GM23338 (cell line): ENCODE results near the gene TBX10. TPM values are rescaled to one million over a fixed set of nuclear protein-coding genes. Genes with fewer than 3 reads are reported as not detected.

Source experiments
- ATAC-seq: fragments of 200-7000 bp; cut with Tn5 transposase; 3 replicates; pipeline ENCODE4 v1.9.1; 2020
- DNase-seq: peaks from one replicate; pipeline ENCODE4 v3.0.0-alpha.2; 2015; ENCODE audit warnings: low spot score
- H2AFZ ChIP-seq: fragments of 200-600 bp; sonication (generic); 2 replicates; pipeline ENCODE4 v1.8.0; 2016; ENCODE audit warnings: antibody characterized with exemption, mild to moderate bottlenecking, moderate library complexity
- H3F3A ChIP-seq: fragments of 200-600 bp; sonication (generic); replicated peaks from 2 replicates; pipeline ENCODE4 v1.8.0; 2017; ENCODE audit warnings: antibody characterized with exemption, mixed run types, low read depth
- H3K27ac ChIP-seq: fragments of 200-600 bp; sonication (generic); 2 replicates; pipeline ENCODE4 v1.6.1; 2016; ENCODE audit warnings: low read depth
- H3K27me3 ChIP-seq: fragments of 200-600 bp; sonication (generic); 2 replicates; pipeline ENCODE4 v1.8.0; 2016; ENCODE audit warnings: mild to moderate bottlenecking, mixed run types, moderate library complexity; ENCODE audit not compliant: insufficient read depth
- H3K36me3 ChIP-seq: fragments of 200-600 bp; sonication (generic); 2 replicates; pipeline ENCODE4 v1.8.0; 2016; ENCODE audit warnings: mild to moderate bottlenecking; ENCODE audit not compliant: insufficient read depth
- H3K4me1 ChIP-seq: fragments of 200-600 bp; sonication (generic); 2 replicates; pipeline ENCODE4 v1.8.0; 2016; ENCODE audit warnings: mild to moderate bottlenecking, moderate library complexity; ENCODE audit not compliant: insufficient read depth
- H3K4me2 ChIP-seq: fragments of 200-600 bp; sonication (generic); 2 replicates; pipeline ENCODE4 v1.7.1; 2017; ENCODE audit warnings: mixed run types
- H3K4me3 ChIP-seq: fragments of 200-600 bp; sonication (generic); 2 replicates; pipeline ENCODE4 v1.6.1; 2016; ENCODE audit warnings: mixed run types
- H3K79me2 ChIP-seq: fragments of 200-600 bp; sonication (generic); replicated peaks from 2 replicates; pipeline ENCODE4 v1.8.0; 2017; ENCODE audit warnings: mild to moderate bottlenecking; ENCODE audit not compliant: insufficient read depth
- H3K9me2 ChIP-seq: fragments of 200-600 bp; sonication (generic); 2 replicates; pipeline ENCODE4 v1.8.0; 2017; ENCODE audit not compliant: insufficient read depth
- H4K20me1 ChIP-seq: fragments of 200-600 bp; sonication (generic); replicated peaks from 2 replicates; pipeline ENCODE4 v1.8.0; 2017; ENCODE audit warnings: mild to moderate bottlenecking; ENCODE audit not compliant: insufficient read depth
- H3K27ac Mint-ChIP-seq: 2 replicates; pipeline ENCODE4 v1.8.0; 2020; ENCODE audit warnings: inconsistent platforms, mild to moderate bottlenecking, moderate library complexity, mixed read lengths
- H3K27me3 Mint-ChIP-seq: 3 replicates; pipeline ENCODE4 v1.8.0; 2022; ENCODE audit warnings: low read depth, mild to moderate bottlenecking, moderate library complexity, mixed read lengths, inconsistent platforms; ENCODE audit not compliant: insufficient read depth, poor library complexity
- H3K36me3 Mint-ChIP-seq: 3 replicates; pipeline ENCODE4 v1.8.0; 2021; ENCODE audit warnings: low read depth, mild to moderate bottlenecking, inconsistent platforms, moderate library complexity, mixed read lengths
- H3K4me1 Mint-ChIP-seq: 3 replicates; pipeline ENCODE4 v1.8.0; 2020; ENCODE audit warnings: mild to moderate bottlenecking, inconsistent platforms, mixed read lengths
- H3K4me3 Mint-ChIP-seq: 3 replicates; pipeline ENCODE4 v1.8.0; 2021; ENCODE audit warnings: moderate library complexity, mild to moderate bottlenecking, inconsistent platforms, mixed read lengths
- H3K9me3 Mint-ChIP-seq: 3 replicates; pipeline ENCODE4 v1.8.0; 2020; ENCODE audit warnings: moderate library complexity, mild to moderate bottlenecking, inconsistent platforms, mixed read lengths
- CREB1 ChIP-seq: fragments of 250-450 bp; sonication (Bioruptor Pico); IDR thresholded peaks from 2 replicates; pipeline ENCODE4 v1.5.0; 2020; ENCODE audit warnings: low read depth, mild to moderate bottlenecking, moderate library complexity
- ETS1 ChIP-seq: IDR thresholded peaks from 2 replicates; pipeline ENCODE4 v1.6.1; 2016; ENCODE audit warnings: antibody characterized with exemption
- EZH2 ChIP-seq: fragments of 200-600 bp; sonication (generic); IDR thresholded peaks from one replicate; pipeline ENCODE4 v1.8.0; 2017; ENCODE audit warnings: antibody characterized with exemption, mild to moderate bottlenecking, low read depth; ENCODE audit not compliant: unreplicated experiment
- EZH2phosphoT487 ChIP-seq: fragments of 200-600 bp; sonication (generic); IDR thresholded peaks from one replicate; pipeline ENCODE4 v1.8.1; 2018; ENCODE audit warnings: antibody characterized with exemption; ENCODE audit not compliant: unreplicated experiment
- JUNB ChIP-seq: IDR thresholded peaks from one replicate; pipeline ENCODE4 v1.6.1; 2016; ENCODE audit warnings: antibody characterized with exemption; ENCODE audit not compliant: unreplicated experiment
- NANOG ChIP-seq: IDR thresholded peaks from 2 replicates; pipeline ENCODE4 v1.6.1; 2016; ENCODE audit warnings: antibody characterized with exemption, borderline replicate concordance
- POLR2AphosphoS5 ChIP-seq: IDR thresholded peaks from 2 replicates; pipeline ENCODE4 v1.6.1; 2016; ENCODE audit warnings: antibody characterized with exemption, low read depth
- STAT1 ChIP-seq: IDR thresholded peaks from one replicate; pipeline ENCODE4 v1.6.1; 2016; ENCODE audit warnings: antibody characterized with exemption; ENCODE audit not compliant: unreplicated experiment
- ZNF114 ChIP-seq: fragments of 250-450 bp; sonication (Bioruptor Pico); IDR thresholded peaks from 2 replicates; pipeline ENCODE4 v1.5.0; 2020; ENCODE audit warnings: mild to moderate bottlenecking, moderate library complexity
- ZNF331 ChIP-seq: fragments of 250-450 bp; sonication (Bioruptor Pico); IDR thresholded peaks from 2 replicates; pipeline ENCODE4 v1.5.0; 2020; ENCODE audit warnings: low read depth, mild to moderate bottlenecking, moderate library complexity
- polyA plus RNA-seq: library from polyadenylated mRNA; unstranded; fragments of >200 nt; fragmentation: Nextera tagmentation; extraction: Ambion mirVana; gene quantifications from 2 replicates; pipeline ENCODE4 v1.2.1, GENCODE V29; 2016
- total RNA-seq: library from RNA; depleted of rRNA; stranded (reverse); fragments of >200 nt; shearing (Covaris generic); gene quantifications from 2 replicates; pipeline ENCODE4 v1.2.3, GENCODE V29; 2014
- TF ChIP-seq, protein P1 (sequence below), 2 experiments: fragments of 200-600 bp in 1 of 2; sonication (generic) in 1 of 2; conservative IDR thresholded peaks; 2 replicates each; pipeline versions ENCODE4 v1.5.1 to v1.6.1; 2016 to 2017; ENCODE audit warnings: antibody characterized with exemption in 2 of 2, low read depth in 2 of 2, mild to moderate bottlenecking in 2 of 2, moderate library complexity in 1 of 2
- TF ChIP-seq, protein P2 (sequence below): fragments of 250-450 bp; sonication (Bioruptor Pico); IDR thresholded peaks from 2 replicates; pipeline ENCODE4 v1.5.0; 2020; ENCODE audit warnings: mild to moderate bottlenecking, moderate library complexity

TBX10 gene
- total and polyA plus RNA-seq, 2 experiments from 2014 or later = 0.10 TPM; not detected in 1

- Mint-ChIP-seq H3K9me3 (peaks cover 16% of the 10 kb centered on the region), H3K36me3 (peaks cover 7% of the 10 kb centered on the region), H3K4me3 (no peak overlapping the region), H3K4me1 (peaks cover 12% of the 10 kb centered on the region), H3K27ac (no peak overlapping the region; the same call in 1 of the 2 replicates), H3K27me3 (peaks cover 17% of the 10 kb centered on the region)
- DNase-seq (no peak), ATAC-seq (peak; percentile 47)
- Histone ChIP-seq H3K4me1 (peaks cover 4% of the 10 kb centered on the region), H3F3A (peaks cover 3% of the 10 kb centered on the region; the same call in 1 of the 2 replicates), H3K4me3 (no peak overlapping the region), H3K36me3 (no peaks in the 10 kb centered on the region), H2AFZ (peak overlapping the region; percentile 38; the same call in 1 of the 2 replicates), H3K27ac (no peak overlapping the region), H4K20me1 (no peaks in the 10 kb centered on the region), H3K9me2 (no peaks in the 10 kb centered on the region), H3K27me3 (no peaks in the 10 kb centered on the region), H3K4me2 (no peak overlapping the region), H3K79me2 (no peaks in the 10 kb centered on the region)
- TF ChIP-seq NANOG (no peak), JUNB (no peak), EZH2phosphoT487 (no peak), CREB1 (CRISPR knock-in tag) (no peak), ZNF114 (CRISPR knock-in tag) (no peak), POLR2AphosphoS5 (no peak), EZH2 (no peak), ETS1 (no peak), ZNF331 (no peak), STAT1 (no peak)
- TF ChIP-seq, protein P1, sequence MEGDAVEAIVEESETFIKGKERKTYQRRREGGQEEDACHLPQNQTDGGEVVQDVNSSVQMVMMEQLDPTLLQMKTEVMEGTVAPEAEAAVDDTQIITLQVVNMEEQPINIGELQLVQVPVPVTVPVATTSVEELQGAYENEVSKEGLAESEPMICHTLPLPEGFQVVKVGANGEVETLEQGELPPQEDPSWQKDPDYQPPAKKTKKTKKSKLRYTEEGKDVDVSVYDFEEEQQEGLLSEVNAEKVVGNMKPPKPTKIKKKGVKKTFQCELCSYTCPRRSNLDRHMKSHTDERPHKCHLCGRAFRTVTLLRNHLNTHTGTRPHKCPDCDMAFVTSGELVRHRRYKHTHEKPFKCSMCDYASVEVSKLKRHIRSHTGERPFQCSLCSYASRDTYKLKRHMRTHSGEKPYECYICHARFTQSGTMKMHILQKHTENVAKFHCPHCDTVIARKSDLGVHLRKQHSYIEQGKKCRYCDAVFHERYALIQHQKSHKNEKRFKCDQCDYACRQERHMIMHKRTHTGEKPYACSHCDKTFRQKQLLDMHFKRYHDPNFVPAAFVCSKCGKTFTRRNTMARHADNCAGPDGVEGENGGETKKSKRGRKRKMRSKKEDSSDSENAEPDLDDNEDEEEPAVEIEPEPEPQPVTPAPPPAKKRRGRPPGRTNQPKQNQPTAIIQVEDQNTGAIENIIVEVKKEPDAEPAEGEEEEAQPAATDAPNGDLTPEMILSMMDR (conservative IDR thresholded peaks at IDR 0.05; ENCODE audit: low read depth in 2 of 2) = no peak
- TF ChIP-seq, protein P2, sequence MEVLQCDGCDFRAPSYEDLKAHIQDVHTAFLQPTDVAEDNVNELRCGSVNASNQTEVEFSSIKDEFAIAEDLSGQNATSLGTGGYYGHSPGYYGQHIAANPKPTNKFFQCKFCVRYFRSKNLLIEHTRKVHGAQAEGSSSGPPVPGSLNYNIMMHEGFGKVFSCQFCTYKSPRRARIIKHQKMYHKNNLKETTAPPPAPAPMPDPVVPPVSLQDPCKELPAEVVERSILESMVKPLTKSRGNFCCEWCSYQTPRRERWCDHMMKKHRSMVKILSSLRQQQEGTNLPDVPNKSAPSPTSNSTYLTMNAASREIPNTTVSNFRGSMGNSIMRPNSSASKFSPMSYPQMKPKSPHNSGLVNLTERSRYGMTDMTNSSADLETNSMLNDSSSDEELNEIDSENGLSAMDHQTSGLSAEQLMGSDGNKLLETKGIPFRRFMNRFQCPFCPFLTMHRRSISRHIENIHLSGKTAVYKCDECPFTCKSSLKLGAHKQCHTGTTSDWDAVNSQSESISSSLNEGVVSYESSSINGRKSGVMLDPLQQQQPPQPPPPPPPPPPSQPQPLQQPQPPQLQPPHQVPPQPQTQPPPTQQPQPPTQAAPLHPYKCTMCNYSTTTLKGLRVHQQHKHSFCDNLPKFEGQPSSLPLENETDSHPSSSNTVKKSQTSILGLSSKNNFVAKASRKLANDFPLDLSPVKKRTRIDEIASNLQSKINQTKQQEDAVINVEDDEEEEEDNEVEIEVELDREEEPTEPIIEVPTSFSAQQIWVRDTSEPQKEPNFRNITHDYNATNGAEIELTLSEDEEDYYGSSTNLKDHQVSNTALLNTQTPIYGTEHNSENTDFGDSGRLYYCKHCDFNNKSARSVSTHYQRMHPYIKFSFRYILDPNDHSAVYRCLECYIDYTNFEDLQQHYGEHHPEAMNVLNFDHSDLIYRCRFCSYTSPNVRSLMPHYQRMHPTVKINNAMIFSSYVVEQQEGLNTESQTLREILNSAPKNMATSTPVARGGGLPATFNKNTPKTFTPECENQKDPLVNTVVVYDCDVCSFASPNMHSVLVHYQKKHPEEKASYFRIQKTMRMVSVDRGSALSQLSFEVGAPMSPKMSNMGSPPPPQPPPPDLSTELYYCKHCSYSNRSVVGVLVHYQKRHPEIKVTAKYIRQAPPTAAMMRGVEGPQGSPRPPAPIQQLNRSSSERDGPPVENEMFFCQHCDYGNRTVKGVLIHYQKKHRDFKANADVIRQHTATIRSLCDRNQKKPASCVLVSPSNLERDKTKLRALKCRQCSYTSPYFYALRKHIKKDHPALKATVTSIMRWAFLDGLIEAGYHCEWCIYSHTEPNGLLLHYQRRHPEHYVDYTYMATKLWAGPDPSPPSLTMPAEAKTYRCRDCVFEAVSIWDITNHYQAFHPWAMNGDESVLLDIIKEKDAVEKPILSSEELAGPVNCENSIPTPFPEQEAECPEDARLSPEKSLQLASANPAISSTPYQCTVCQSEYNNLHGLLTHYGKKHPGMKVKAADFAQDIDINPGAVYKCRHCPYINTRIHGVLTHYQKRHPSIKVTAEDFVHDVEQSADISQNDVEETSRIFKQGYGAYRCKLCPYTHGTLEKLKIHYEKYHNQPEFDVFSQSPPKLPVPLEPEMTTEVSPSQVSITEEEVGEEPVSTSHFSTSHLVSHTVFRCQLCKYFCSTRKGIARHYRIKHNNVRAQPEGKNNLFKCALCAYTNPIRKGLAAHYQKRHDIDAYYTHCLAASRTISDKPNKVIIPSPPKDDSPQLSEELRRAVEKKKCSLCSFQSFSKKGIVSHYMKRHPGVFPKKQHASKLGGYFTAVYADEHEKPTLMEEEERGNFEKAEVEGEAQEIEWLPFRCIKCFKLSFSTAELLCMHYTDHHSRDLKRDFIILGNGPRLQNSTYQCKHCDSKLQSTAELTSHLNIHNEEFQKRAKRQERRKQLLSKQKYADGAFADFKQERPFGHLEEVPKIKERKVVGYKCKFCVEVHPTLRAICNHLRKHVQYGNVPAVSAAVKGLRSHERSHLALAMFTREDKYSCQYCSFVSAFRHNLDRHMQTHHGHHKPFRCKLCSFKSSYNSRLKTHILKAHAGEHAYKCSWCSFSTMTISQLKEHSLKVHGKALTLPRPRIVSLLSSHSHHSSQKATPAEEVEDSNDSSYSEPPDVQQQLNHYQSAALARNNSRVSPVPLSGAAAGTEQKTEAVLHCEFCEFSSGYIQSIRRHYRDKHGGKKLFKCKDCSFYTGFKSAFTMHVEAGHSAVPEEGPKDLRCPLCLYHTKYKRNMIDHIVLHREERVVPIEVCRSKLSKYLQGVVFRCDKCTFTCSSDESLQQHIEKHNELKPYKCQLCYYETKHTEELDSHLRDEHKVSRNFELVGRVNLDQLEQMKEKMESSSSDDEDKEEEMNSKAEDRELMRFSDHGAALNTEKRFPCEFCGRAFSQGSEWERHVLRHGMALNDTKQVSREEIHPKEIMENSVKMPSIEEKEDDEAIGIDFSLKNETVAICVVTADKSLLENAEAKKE = no peak
Observed at GRCh38 chr11:67593565-67593905, 46.0 kb downstream of the TBX10 start.
